GM13977 (cell line): ENCODE data around the gene TTLL4.

Experiments
- DNase-seq: peaks from one replicate; pipeline ENCODE4 v3.0.0; 2012; ENCODE audit warnings: low spot score
- CTCF ChIP-seq: IDR thresholded peaks from 2 replicates; pipeline ENCODE4 v1.5.1; 2012; ENCODE audit warnings: mild to moderate bottlenecking, control low read depth; ENCODE audit not compliant: insufficient read depth; ENCODE audit errors: extremely low read depth, missing control alignments
- in situ Hi-C: fragments of 300-500 bp; cut with MboI; formaldehyde crosslinking; loops from one replicate; pipeline ENCODE4 v1.12.0; 2022; ENCODE audit warnings: low sequenced_read_pairs, low pct_unique_long_range_greater_than_20kb, mixed read lengths, inconsistent platforms; ENCODE audit not compliant: unreplicated experiment

TTLL4 gene

DNA sequence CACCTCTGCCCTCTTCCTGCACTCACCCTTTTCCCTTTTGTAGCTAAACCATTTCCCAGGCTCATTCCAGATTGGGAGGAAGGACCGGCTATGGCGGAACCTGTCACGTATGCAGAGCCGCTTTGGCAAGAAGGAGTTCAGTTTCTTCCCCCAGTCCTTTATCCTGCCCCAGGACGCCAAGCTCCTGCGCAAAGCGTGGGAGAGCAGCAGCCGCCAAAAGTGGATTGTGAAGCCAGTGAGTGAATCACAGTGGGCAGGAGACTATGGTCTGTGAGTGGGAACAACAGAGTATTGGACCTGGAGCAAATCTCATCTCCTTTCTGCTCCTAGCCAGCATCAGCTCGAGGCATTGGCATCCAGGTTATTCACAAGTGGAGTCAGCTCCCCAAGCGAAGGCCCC lies 36.3 kb downstream of the TTLL4 start:
- in situ Hi-C loops, result no loop called here
- no peak for TF ChIP-seq CTCF
- DNase-seq, result no peak

DNA sequence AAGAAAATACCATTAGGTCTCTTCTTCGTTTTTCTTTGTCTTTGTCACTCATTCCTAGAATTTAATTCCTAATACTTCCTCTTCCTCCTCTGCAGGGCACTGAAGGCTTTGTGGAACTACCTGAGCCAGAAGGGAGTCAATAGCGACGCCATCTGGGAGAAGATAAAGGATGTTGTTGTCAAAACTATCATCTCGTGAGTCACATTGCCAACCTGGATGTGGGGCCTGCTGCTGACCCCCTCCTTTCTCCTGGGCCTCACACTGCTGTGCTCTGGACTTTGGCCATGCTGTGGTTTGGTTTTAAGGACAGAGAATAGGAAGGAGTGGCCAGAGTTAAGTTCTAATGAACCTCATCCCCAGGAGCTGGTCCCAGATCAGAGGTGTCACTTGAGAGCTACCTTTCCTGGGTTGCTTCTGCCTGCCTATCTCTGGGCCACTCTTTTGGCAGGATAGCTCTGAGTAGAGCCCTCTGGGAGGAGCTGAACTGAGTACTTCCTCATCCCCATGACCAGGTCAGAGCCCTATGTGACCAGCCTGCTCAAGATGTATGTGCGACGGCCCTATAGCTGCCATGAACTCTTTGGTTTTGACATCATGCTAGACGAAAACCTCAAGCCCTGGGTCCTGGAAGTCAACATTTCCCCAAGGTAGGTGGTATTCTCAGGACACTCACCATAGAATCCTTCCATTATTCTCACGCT lies 38.3 kb downstream of the TTLL4 start:
- DNase-seq, result no peak
- TF ChIP-seq CTCF, result no peak
- in situ Hi-C loops, result no loop called here

DNA sequence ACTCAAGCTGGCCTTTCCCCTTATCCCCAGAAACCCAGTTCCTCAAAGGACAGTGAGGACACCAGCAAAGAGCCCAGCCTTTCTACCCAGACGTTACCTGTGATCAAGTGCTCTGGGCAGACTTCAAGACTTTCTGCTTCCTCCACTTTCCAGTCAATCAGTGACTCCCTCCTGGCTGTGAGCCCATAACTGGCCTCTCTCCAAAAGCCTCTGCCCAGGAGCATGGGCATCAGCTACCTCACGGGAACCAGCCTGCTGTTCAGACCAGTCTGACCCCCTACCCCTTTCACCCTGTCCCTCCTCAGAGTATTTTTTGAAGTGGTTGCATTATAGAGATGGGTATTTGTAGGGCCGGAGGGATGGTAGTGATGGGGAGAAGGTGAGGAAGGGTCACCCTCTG lies 43.6 kb downstream of the TTLL4 start:
- DNase-seq, result no peak
- no peak for TF ChIP-seq CTCF
- in situ Hi-C loops, result no loop called here

- no peak for TF ChIP-seq CTCF
- in situ Hi-C loops, result no loop called here
- no peak for DNase-seq
Measured at GRCh38 chr2:218754781-218755180, 44.1 kb downstream of the TTLL4 start.

DNA sequence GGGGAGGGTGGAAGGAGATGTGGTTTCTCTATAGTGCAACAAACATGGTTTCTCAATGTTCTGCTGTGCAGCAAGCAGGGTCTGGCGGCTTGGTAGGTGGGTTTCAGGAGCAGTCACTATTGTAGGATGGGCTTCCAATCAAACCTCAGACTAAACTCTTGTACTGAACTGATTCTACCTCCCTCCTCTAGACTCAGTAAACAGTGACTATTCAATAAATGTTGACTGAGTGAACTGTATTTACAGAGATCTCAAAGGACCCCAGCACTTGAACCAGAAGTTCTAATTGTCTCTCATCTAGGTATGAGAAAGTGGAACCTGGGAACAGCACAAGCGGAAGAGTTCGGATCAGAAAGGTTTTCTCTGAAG lies 44.5 kb downstream of the TTLL4 start:
- in situ Hi-C loops, result no loop called here
- no peak for TF ChIP-seq CTCF
- no peak for DNase-seq

GRCh38 chr2:218755567-218756404 lies 45.2 kb downstream of the TTLL4 start:
- in situ Hi-C loops, result no loop called here
- TF ChIP-seq CTCF, result no peak
- DNase-seq, result no peak
